WTC11 (cell line): ENCODE data around the gene TRAPPC4. TPM values are rescaled to one million over a fixed set of nuclear protein-coding genes. Genes with fewer than 3 reads are reported as not detected.

ENCODE experiments used
- ETV6 ChIP-seq: sonication (generic); formaldehyde crosslinking; IDR thresholded peaks from 2 replicates; pipeline ENCODE4 v1.8.1; 2022; ENCODE audit warnings: mild to moderate bottlenecking, missing genetic modification reagents
- GABPB1 ChIP-seq: sonication (generic); formaldehyde crosslinking; IDR thresholded peaks from 2 replicates; pipeline ENCODE4 v1.8.1; 2023; ENCODE audit warnings: mild to moderate bottlenecking, missing genetic modification reagents
- NR1H2 ChIP-seq: sonication (generic); formaldehyde crosslinking; IDR thresholded peaks from 2 replicates; pipeline ENCODE4 v1.9.0; 2021; ENCODE audit warnings: mild to moderate bottlenecking, moderate library complexity, missing genetic modification reagents
- OVOL2 ChIP-seq: fragments of 250-450 bp; sonication (Bioruptor Pico); IDR thresholded peaks from 2 replicates; pipeline ENCODE4 v1.9.0; 2021; ENCODE audit warnings: mild to moderate bottlenecking, borderline replicate concordance
- PRRX2 ChIP-seq: fragments of 250-450 bp; sonication (Bioruptor Pico); IDR thresholded peaks from 2 replicates; pipeline ENCODE4 v1.8.0; 2021; ENCODE audit warnings: mild to moderate bottlenecking
- ZBTB21 ChIP-seq: sonication (generic); formaldehyde crosslinking; IDR thresholded peaks from 2 replicates; pipeline ENCODE4 v1.8.1; 2023; ENCODE audit warnings: mild to moderate bottlenecking, missing genetic modification reagents, borderline replicate concordance
- ZNF263 ChIP-seq: sonication (generic); formaldehyde crosslinking; IDR thresholded peaks from 2 replicates; pipeline ENCODE4 v1.8.1; 2022; ENCODE audit warnings: low read depth, mild to moderate bottlenecking, moderate library complexity, missing genetic modification reagents
- total RNA-seq: library from RNA; stranded (reverse); gene quantifications from 3 replicates; pipeline ENCODE4 v1.2.3, GENCODE V29; 2021
- TF ChIP-seq, protein P1 (sequence below): sonication (generic); formaldehyde crosslinking; IDR thresholded peaks from 2 replicates; pipeline ENCODE4 v1.8.1; 2023; ENCODE audit warnings: mild to moderate bottlenecking, missing genetic modification reagents, borderline replicate concordance
- TF ChIP-seq, protein P2 (sequence below): sonication (generic); formaldehyde crosslinking; IDR thresholded peaks from 2 replicates; pipeline ENCODE4 v1.8.0; 2022; ENCODE audit warnings: mild to moderate bottlenecking, missing genetic modification reagents
- TF ChIP-seq, protein P3 (sequence below): sonication (generic); formaldehyde crosslinking; IDR thresholded peaks from 2 replicates; pipeline ENCODE4 v1.8.0; 2022; ENCODE audit warnings: missing genetic modification reagents
- TF ChIP-seq, protein P4 (sequence below): fragments of 250-450 bp; sonication (Bioruptor Pico); IDR thresholded peaks from 2 replicates; pipeline ENCODE4 v1.9.0; 2021; ENCODE audit warnings: mild to moderate bottlenecking
- TF ChIP-seq, protein P5 (sequence below): fragments of 250-450 bp; sonication (Bioruptor Pico); conservative IDR thresholded peaks from 2 replicates; pipeline ENCODE4 v1.9.0; 2021; ENCODE audit warnings: mild to moderate bottlenecking

The TRAPPC4 gene
- total RNA-seq, 1 experiment from 2014 or later, result 75.7 TPM

DNA sequence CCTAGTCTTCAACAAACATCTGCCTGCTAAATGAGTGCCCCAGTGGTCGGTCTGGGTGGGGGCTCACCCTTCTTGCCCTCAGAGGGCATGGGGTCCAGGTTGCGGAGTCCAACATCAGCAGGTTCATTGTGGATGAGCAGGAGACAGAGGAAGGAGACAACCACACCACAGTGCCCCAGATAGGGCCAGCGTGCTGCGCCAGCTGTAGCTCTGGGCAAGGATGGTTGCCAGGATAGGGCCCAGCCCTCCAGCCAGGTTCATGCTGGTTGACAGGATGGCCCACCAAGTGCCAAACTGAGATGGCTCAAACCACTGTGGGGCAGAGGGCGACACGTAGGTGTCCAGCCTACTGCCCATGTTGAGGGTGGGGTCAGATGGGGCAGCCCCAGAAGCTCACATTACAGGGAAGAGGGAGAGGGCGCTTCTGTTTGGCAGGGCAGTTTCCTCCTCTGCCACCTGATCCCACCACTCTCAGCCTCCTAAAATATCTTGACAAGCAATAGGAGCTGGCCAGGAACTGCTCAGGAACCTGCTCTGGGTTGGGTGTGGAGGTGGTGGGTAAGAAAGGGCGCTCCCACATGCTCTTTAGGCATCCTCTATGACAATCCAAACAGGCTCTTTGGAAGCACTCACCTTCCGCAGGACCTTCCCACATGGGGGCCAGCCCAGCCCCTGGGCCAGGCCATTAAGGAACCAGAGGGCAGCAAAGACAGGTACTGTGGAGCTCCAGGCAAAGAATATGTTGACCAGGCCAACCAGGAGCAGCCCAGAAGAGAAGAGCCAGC is 9.2 kb downstream of the TRAPPC4 start (continued):
- TF ChIP-seq, protein P1, sequence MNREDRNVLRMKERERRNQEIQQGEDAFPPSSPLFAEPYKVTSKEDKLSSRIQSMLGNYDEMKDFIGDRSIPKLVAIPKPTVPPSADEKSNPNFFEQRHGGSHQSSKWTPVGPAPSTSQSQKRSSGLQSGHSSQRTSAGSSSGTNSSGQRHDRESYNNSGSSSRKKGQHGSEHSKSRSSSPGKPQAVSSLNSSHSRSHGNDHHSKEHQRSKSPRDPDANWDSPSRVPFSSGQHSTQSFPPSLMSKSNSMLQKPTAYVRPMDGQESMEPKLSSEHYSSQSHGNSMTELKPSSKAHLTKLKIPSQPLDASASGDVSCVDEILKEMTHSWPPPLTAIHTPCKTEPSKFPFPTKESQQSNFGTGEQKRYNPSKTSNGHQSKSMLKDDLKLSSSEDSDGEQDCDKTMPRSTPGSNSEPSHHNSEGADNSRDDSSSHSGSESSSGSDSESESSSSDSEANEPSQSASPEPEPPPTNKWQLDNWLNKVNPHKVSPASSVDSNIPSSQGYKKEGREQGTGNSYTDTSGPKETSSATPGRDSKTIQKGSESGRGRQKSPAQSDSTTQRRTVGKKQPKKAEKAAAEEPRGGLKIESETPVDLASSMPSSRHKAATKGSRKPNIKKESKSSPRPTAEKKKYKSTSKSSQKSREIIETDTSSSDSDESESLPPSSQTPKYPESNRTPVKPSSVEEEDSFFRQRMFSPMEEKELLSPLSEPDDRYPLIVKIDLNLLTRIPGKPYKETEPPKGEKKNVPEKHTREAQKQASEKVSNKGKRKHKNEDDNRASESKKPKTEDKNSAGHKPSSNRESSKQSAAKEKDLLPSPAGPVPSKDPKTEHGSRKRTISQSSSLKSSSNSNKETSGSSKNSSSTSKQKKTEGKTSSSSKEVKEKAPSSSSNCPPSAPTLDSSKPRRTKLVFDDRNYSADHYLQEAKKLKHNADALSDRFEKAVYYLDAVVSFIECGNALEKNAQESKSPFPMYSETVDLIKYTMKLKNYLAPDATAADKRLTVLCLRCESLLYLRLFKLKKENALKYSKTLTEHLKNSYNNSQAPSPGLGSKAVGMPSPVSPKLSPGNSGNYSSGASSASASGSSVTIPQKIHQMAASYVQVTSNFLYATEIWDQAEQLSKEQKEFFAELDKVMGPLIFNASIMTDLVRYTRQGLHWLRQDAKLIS, result no peak
- TF ChIP-seq, protein P2, sequence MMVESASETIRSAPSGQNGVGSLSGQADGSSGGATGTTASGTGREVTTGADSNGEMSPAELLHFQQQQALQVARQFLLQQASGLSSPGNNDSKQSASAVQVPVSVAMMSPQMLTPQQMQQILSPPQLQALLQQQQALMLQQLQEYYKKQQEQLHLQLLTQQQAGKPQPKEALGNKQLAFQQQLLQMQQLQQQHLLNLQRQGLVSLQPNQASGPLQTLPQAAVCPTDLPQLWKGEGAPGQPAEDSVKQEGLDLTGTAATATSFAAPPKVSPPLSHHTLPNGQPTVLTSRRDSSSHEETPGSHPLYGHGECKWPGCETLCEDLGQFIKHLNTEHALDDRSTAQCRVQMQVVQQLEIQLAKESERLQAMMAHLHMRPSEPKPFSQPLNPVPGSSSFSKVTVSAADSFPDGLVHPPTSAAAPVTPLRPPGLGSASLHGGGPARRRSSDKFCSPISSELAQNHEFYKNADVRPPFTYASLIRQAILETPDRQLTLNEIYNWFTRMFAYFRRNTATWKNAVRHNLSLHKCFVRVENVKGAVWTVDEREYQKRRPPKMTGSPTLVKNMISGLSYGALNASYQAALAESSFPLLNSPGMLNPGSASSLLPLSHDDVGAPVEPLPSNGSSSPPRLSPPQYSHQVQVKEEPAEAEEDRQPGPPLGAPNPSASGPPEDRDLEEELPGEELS, result no peak
- TF ChIP-seq PRRX2 (no peak), GABPB1 (no peak), NR1H2 (CRISPR knock-in tag) (no peak), ZBTB21 (CRISPR knock-in tag) (no peak), ZNF263 (no peak), OVOL2 (CRISPR knock-in tag) (no peak), ETV6 (CRISPR knock-in tag) (no peak)
- TF ChIP-seq, protein P3, sequence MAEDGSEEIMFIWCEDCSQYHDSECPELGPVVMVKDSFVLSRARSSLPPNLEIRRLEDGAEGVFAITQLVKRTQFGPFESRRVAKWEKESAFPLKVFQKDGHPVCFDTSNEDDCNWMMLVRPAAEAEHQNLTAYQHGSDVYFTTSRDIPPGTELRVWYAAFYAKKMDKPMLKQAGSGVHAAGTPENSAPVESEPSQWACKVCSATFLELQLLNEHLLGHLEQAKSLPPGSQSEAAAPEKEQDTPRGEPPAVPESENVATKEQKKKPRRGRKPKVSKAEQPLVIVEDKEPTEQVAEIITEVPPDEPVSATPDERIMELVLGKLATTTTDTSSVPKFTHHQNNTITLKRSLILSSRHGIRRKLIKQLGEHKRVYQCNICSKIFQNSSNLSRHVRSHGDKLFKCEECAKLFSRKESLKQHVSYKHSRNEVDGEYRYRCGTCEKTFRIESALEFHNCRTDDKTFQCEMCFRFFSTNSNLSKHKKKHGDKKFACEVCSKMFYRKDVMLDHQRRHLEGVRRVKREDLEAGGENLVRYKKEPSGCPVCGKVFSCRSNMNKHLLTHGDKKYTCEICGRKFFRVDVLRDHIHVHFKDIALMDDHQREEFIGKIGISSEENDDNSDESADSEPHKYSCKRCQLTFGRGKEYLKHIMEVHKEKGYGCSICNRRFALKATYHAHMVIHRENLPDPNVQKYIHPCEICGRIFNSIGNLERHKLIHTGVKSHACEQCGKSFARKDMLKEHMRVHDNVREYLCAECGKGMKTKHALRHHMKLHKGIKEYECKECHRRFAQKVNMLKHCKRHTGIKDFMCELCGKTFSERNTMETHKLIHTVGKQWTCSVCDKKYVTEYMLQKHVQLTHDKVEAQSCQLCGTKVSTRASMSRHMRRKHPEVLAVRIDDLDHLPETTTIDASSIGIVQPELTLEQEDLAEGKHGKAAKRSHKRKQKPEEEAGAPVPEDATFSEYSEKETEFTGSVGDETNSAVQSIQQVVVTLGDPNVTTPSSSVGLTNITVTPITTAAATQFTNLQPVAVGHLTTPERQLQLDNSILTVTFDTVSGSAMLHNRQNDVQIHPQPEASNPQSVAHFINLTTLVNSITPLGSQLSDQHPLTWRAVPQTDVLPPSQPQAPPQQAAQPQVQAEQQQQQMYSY (CRISPR knock-in tag), result no peak
- TF ChIP-seq, protein P4, sequence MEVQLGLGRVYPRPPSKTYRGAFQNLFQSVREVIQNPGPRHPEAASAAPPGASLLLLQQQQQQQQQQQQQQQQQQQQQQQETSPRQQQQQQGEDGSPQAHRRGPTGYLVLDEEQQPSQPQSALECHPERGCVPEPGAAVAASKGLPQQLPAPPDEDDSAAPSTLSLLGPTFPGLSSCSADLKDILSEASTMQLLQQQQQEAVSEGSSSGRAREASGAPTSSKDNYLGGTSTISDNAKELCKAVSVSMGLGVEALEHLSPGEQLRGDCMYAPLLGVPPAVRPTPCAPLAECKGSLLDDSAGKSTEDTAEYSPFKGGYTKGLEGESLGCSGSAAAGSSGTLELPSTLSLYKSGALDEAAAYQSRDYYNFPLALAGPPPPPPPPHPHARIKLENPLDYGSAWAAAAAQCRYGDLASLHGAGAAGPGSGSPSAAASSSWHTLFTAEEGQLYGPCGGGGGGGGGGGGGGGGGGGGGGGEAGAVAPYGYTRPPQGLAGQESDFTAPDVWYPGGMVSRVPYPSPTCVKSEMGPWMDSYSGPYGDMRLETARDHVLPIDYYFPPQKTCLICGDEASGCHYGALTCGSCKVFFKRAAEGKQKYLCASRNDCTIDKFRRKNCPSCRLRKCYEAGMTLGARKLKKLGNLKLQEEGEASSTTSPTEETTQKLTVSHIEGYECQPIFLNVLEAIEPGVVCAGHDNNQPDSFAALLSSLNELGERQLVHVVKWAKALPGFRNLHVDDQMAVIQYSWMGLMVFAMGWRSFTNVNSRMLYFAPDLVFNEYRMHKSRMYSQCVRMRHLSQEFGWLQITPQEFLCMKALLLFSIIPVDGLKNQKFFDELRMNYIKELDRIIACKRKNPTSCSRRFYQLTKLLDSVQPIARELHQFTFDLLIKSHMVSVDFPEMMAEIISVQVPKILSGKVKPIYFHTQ (CRISPR knock-in tag), result no peak
- TF ChIP-seq, protein P5, sequence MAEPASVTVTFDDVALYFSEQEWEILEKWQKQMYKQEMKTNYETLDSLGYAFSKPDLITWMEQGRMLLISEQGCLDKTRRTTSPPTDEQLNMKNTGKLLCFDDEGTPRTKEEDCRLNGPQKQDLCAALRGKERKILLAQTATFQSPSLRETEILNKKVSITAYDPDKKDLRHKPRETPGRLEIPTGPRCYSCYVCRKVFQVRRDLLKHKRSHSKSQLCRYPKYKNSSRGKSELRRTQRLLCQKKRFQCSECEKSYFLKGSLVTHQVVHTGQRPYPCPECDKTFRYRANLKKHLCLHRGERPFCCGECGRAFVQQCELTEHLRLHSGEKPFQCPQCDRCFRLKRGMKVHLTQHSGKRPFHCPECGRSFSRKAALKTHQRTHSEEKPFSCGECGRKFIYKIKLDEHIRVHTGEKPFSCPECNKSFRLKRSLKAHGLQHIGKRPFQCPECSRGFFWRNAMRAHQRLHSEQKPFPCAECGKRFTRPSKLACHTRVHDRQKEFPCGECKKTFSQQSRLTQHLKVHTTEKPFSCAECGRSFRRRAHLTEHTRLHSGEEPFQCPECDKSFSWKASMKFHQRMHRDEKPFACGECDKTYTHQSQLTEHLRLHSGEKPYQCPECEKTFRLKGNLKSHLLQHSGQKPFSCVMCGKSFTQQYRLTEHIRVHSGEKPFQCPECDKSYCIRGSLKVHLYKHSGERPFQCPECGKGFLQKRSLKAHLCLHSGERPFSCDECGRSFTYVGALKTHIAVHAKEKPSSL (CRISPR knock-in tag), result no peak
